GM12878 (cell line): ENCODE measurements around the gene CLEC3A. TPM values are rescaled to one million over a fixed set of nuclear protein-coding genes. Genes with fewer than 3 reads are reported as not detected.

Experiments
- GABPA ChIP-seq: IDR thresholded peaks from 2 replicates; pipeline ENCODE4 v1.6.1; 2014; ENCODE audit warnings: antibody characterized with exemption, low read depth, mild to moderate bottlenecking, inconsistent platforms
- IKZF2 ChIP-seq, 2 experiments: fragments of 450-650 bp; IDR thresholded peaks; 2 replicates each; pipeline ENCODE4 v1.6.1; 2017; ENCODE audit warnings: mild to moderate bottlenecking in 2 of 2, moderate library complexity in 2 of 2
- MTA2 ChIP-seq: fragments of 450-650 bp; IDR thresholded peaks from 2 replicates; pipeline ENCODE4 v1.6.1; 2016; ENCODE audit warnings: low read depth, mild to moderate bottlenecking, moderate library complexity
- STAT1 ChIP-seq: fragments of 450-650 bp; conservative IDR thresholded peaks from 2 replicates; pipeline ENCODE4 v1.6.1; 2014; ENCODE audit warnings: antibody characterized with exemption, mild to moderate bottlenecking
- polyA plus RNA-seq, 11 experiments: library from polyadenylated mRNA; depleted of rRNA in 4 of 11; unstranded in 6 of 11; stranded (reverse) in 5 of 11; fragments of >200 nt; fragmentation: Nextera tagmentation in 4 of 11; fragmentation: Illumina TruSeq in 1 of 11; extraction: Ambion mirVana in 4 of 11; extraction: Trizol in 1 of 11; gene quantifications; 1 replicate in 1 of 11; 2 replicates in 10 of 11; pipeline versions ENCODE4 v1.2.1 to v1.2.3, GENCODE V29; 2011 to 2016; ENCODE audit warnings: inconsistent platforms in 2 of 11, missing spikeins in 2 of 11, low read depth in 1 of 11
- total RNA-seq, 4 experiments: library from RNA; depleted of rRNA in 3 of 4; stranded (reverse); fragments of >200 nt in 3 of 4; fragmentation: Illumina TruSeq in 1 of 4; extraction: Trizol in 1 of 4; gene quantifications; 2 replicates each; pipeline versions ENCODE4 v1.2.1 to v1.2.3, GENCODE V29; 2013 to 2021
- TF ChIP-seq, protein P1 (sequence below): IDR thresholded peaks from 2 replicates; pipeline ENCODE4 v1.6.1; 2011; ENCODE audit warnings: mild to moderate bottlenecking, low read depth, low read length, moderate library complexity; ENCODE audit not compliant: insufficient replicate concordance

CLEC3A gene
- total and polyA plus RNA-seq, 10 of the 15 experiments (the other 5 are each of a cell fraction or from before 2014, with no cell fraction given), result not detected

DNA sequence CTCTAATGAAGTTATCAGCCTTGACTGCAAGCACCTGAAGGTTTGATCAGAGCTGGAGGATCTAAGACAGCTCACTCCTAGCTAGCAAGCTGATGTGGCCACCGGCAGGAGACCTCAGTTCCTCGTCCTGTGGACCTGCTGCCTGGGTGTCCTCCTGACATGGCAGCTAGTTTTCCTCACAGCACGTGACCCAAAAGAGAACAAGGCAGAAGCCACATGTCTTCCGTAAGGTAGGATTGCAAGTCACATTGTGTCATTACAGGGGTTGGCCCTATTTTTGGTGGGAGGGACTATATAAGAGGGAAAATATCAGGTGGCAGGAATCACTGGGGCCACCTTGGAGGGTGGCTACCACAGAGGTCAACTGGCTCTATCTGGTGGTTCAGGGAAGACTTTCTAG, 59.0 kb downstream of the CLEC3A start (continued):
- no peak for TF ChIP-seq GABPA
- no peak for TF ChIP-seq STAT1
- no peak for TF ChIP-seq IKZF2 (IDR thresholded peaks at IDR 0.05)
- no peak for TF ChIP-seq MTA2
- TF ChIP-seq, protein P1, sequence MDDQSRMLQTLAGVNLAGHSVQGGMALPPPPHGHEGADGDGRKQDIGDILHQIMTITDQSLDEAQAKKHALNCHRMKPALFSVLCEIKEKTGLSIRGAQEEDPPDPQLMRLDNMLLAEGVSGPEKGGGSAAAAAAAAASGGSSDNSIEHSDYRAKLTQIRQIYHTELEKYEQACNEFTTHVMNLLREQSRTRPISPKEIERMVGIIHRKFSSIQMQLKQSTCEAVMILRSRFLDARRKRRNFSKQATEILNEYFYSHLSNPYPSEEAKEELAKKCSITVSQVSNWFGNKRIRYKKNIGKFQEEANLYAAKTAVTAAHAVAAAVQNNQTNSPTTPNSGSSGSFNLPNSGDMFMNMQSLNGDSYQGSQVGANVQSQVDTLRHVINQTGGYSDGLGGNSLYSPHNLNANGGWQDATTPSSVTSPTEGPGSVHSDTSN, result no peak

Other genes starting within 250 kb of the CLEC3A start
- 0.06 TPM in 1 of 2 replicates, not detected in the other for gene VAT1L, start 234.0 kb upstream of the CLEC3A start, total RNA-seq (2014; rRNA removed)
- 0.09 TPM in 1 of 2 replicates, not detected in the other for gene VAT1L, start 234.0 kb upstream of the CLEC3A start, total RNA-seq (2014; rRNA removed; fragmentation: Illumina TruSeq; extraction: Trizol)
- 0.11 and 0.18 TPM in 2 replicates for gene VAT1L, start 234.0 kb upstream of the CLEC3A start, total RNA-seq (2021)
- not detected in 2 replicates for gene VAT1L, start 234.0 kb upstream of the CLEC3A start, polyA plus RNA-seq (2011; rRNA removed)
- gene VAT1L, start 234.0 kb upstream of the CLEC3A start, polyA plus RNA-seq (2014; fragmentation: Illumina TruSeq; extraction: Trizol), result 0.10 TPM in 2 replicates
- gene VAT1L, start 234.0 kb upstream of the CLEC3A start, polyA plus RNA-seq (2014; fragmentation: Nextera tagmentation; extraction: Ambion mirVana), result not detected
- gene VAT1L, start 234.0 kb upstream of the CLEC3A start, polyA plus RNA-seq (2014; rRNA removed), result 0.08 and 0.11 TPM in 2 replicates
- gene VAT1L, start 234.0 kb upstream of the CLEC3A start, polyA plus RNA-seq (2016; fragmentation: Nextera tagmentation; extraction: Ambion mirVana), result under 1 TPM in 1 of 2 experiments, not detected in 1; 0.13 TPM
- gene WWOX, start 77.1 kb downstream of the CLEC3A start, total RNA-seq (2014; rRNA removed), result 23.8 and 26.6 TPM in 2 replicates
- gene WWOX, start 77.1 kb downstream of the CLEC3A start, total RNA-seq (2014; rRNA removed; fragmentation: Illumina TruSeq; extraction: Trizol), result 15.8 and 17.5 TPM in 2 replicates
- 16.7 and 18.3 TPM in 2 replicates for gene WWOX, start 77.1 kb downstream of the CLEC3A start, total RNA-seq (2021)
- gene WWOX, start 77.1 kb downstream of the CLEC3A start, polyA plus RNA-seq (2011; rRNA removed), result 6.8 and 7.5 TPM in 2 replicates
- gene WWOX, start 77.1 kb downstream of the CLEC3A start, polyA plus RNA-seq (2014; fragmentation: Illumina TruSeq; extraction: Trizol), result 11.8 and 13.7 TPM in 2 replicates
- 1 to 10 TPM; 2.8 to 4.6 TPM for gene WWOX, start 77.1 kb downstream of the CLEC3A start, polyA plus RNA-seq (2014; fragmentation: Nextera tagmentation; extraction: Ambion mirVana)
- 14.2 and 18.2 TPM in 2 replicates for gene WWOX, start 77.1 kb downstream of the CLEC3A start, polyA plus RNA-seq (2014; rRNA removed)
- gene WWOX, start 77.1 kb downstream of the CLEC3A start, polyA plus RNA-seq (2016; fragmentation: Nextera tagmentation; extraction: Ambion mirVana), result 10 to 100 TPM; 21.8 to 24.4 TPM